HepG2 (cell line): ENCODE data around the gene GAPDH. TPM values are rescaled to one million over a fixed set of nuclear protein-coding genes. Genes with fewer than 3 reads are reported as not detected.

Source experiments
- ATAC-seq: fragments of 200-7000 bp; cut with Tn5 transposase; 3 replicates; pipeline ENCODE4 v1.9.1; 2020; ENCODE audit warnings: mild to moderate bottlenecking, moderate library complexity
- BruUV-seq: library from RNA; stranded (reverse); fragments of 400-500 nt; replicated peaks from 2 replicates; lab custom pipeline; 2021; lab: Mats Ljungman, UMichigan
- CTCF ChIA-PET: fragments of 300-600 bp; formaldehyde crosslinking; extraction: SDS; loops from one replicate; lab custom pipeline; 2021; ENCODE audit warnings: low total read pairs, inconsistent platforms, low intra/inter-chr PET ratio; lab: Yijun Ruan, JAX
- POLR2A ChIA-PET: fragments of 350-600 bp; sonication (Branson Sonifier 250); formaldehyde crosslinking; loops from one replicate; lab custom pipeline; 2020; ENCODE audit warnings: antibody characterized with exemption, inconsistent platforms; lab: Yijun Ruan, JAX
- DNase-seq: peaks from one replicate; pipeline ENCODE4 v3.0.0-alpha.2; 2015; ENCODE audit warnings: low spot score
- FAIRE-seq: peaks from 3 replicates; lab custom pipeline; 2011; peaks lifted over from hg19 to GRCh38; lab: Jason Lieb, UNC
- H2AFZ ChIP-seq: one replicate; pipeline ENCODE4 v1.6.1; 2011; ENCODE audit warnings: low read length, inconsistent platforms
- H3K27ac ChIP-seq: fragments of 300-600 bp; 3 replicates; pipeline ENCODE4 v1.8.0; 2011; ENCODE audit warnings: mixed run types, mild to moderate bottlenecking, mixed read lengths, low read length, inconsistent platforms; ENCODE audit not compliant: insufficient read depth; ENCODE audit errors: extremely low read length
- H3K27me3 ChIP-seq, 2 experiments: fragments of 200-600 bp in 1 of 2; 2 replicates in 1 of 2; 3 replicates in 1 of 2; pipeline versions ENCODE4 v1.6.0 to v1.8.0; 2011; ENCODE audit warnings: low read length in 2 of 2, mild to moderate bottlenecking in 2 of 2, moderate library complexity in 2 of 2, inconsistent platforms in 1 of 2; ENCODE audit not compliant: insufficient read depth in 2 of 2, control insufficient read depth in 1 of 2
- H3K36me3 ChIP-seq, 2 experiments: fragments of 200-600 bp in 1 of 2; replicated peaks in 1 of 2; 2 replicates in 1 of 2; 3 replicates in 1 of 2; pipeline versions ENCODE4 v1.5.1 to v1.8.0; 2011; ENCODE audit warnings: low read length in 2 of 2, inconsistent platforms in 1 of 2; ENCODE audit not compliant: insufficient read depth in 2 of 2, control insufficient read depth in 1 of 2
- H3K4me1 ChIP-seq: 2 replicates; pipeline ENCODE4 v1.5.1; 2012; ENCODE audit warnings: low read length, inconsistent platforms; ENCODE audit not compliant: insufficient read depth
- H3K4me2 ChIP-seq: 2 replicates; pipeline ENCODE4 v1.6.0; 2011; ENCODE audit warnings: low read depth, low read length, inconsistent platforms
- H3K4me3 ChIP-seq, 3 experiments: fragments of 200-600 bp in 1 of 3; sonication (generic), shearing (Covaris generic) in 1 of 3; replicated peaks in 1 of 3; 2 replicates each; pipeline ENCODE4 v1.5.1; 2011 to 2016; ENCODE audit warnings: low read length in 3 of 3, inconsistent platforms in 2 of 3, low read depth in 2 of 3, mild to moderate bottlenecking in 2 of 3, control low read depth in 1 of 3, mixed read lengths in 1 of 3; ENCODE audit not compliant: insufficient read depth in 1 of 3
- H3K79me2 ChIP-seq: one replicate; pipeline ENCODE4 v1.6.1; 2011; ENCODE audit warnings: low read length, inconsistent platforms; ENCODE audit not compliant: insufficient read depth
- H3K9ac ChIP-seq: 2 replicates; pipeline ENCODE4 v1.6.0; 2011; ENCODE audit warnings: mild to moderate bottlenecking, low read depth, low read length, inconsistent platforms; ENCODE audit not compliant: insufficient read depth
- H3K9me3 ChIP-seq: 2 replicates; pipeline ENCODE4 v1.5.1; 2012; ENCODE audit warnings: mild to moderate bottlenecking, low read length
- H4K20me1 ChIP-seq: 2 replicates; pipeline ENCODE4 v1.6.0; 2011; ENCODE audit warnings: inconsistent platforms, mild to moderate bottlenecking, low read length, moderate library complexity; ENCODE audit not compliant: insufficient read depth
- BRCA1 ChIP-seq: sonication (generic); formaldehyde crosslinking; IDR thresholded peaks from 2 replicates; pipeline ENCODE4 v1.4.0; 2020; ENCODE audit warnings: missing genetic modification reagents
- GTF3A ChIP-seq: sonication (generic); formaldehyde crosslinking; conservative IDR thresholded peaks from 2 replicates; pipeline ENCODE4 v1.4.0; 2020; ENCODE audit warnings: mild to moderate bottlenecking, missing genetic modification reagents
- PHF8 ChIP-seq: sonication (generic); formaldehyde crosslinking; IDR thresholded peaks from 2 replicates; pipeline ENCODE4 v1.5.0; 2020; ENCODE audit warnings: missing genetic modification reagents
- SYNCRIP ChIP-seq: fragments of 200-400 bp; formaldehyde crosslinking; IDR thresholded peaks from 2 replicates; pipeline ENCODE4 v1.6.1; 2018; ENCODE audit warnings: mild to moderate bottlenecking, low read depth, low read length; ENCODE audit not compliant: insufficient read depth
- ZNF296 ChIP-seq: sonication (generic); formaldehyde crosslinking; conservative IDR thresholded peaks from 2 replicates; pipeline ENCODE4 v1.5.0; 2020; ENCODE audit warnings: mild to moderate bottlenecking, missing genetic modification reagents
- ZNF335 ChIP-seq: sonication (generic); formaldehyde crosslinking; IDR thresholded peaks from 2 replicates; pipeline ENCODE4 v1.4.0; 2020; ENCODE audit warnings: missing genetic modification reagents
- ZNF337 ChIP-seq: sonication (generic); formaldehyde crosslinking; IDR thresholded peaks from 2 replicates; pipeline ENCODE4 v1.5.1; 2020; ENCODE audit warnings: missing genetic modification reagents, low read depth, mild to moderate bottlenecking, borderline replicate concordance
- ZSCAN25 ChIP-seq: sonication (generic); formaldehyde crosslinking; IDR thresholded peaks from 2 replicates; pipeline ENCODE4 v1.8.0; 2022; ENCODE audit warnings: mild to moderate bottlenecking, missing genetic modification reagents
- WGBS: methylation state at CpG from one replicate; pipeline ENCODE4 v1.1.6; 2017; ENCODE audit warnings: low lambda C conversion rate; 5-methylcytosine and 5-hydroxymethylcytosine counted together
- in situ Hi-C: cut with HindIII; loops from 2 replicates; pipeline ENCODE4 v1.10.0; 2017; ENCODE audit warnings: low pct_unique_long_range_greater_than_20kb; ENCODE audit not compliant: extremely low pct_ligation_motif_present
- intact Hi-C: fragments of 100-400 bp; cut with micrococcal nuclease; formaldehyde crosslinking; loops from one replicate; pipeline ENCODE4 v1.10.0; 2022; ENCODE audit not compliant: unreplicated experiment
- polyA plus RNA-seq, 8 experiments: library from polyadenylated mRNA; depleted of rRNA in 3 of 8; stranded (reverse) in 7 of 8; unstranded in 1 of 8; fragments of >200 nt; fragmentation: Illumina TruSeq in 4 of 8; extraction: Trizol in 4 of 8; gene quantifications; 2 replicates each; pipeline versions ENCODE4 v1.2.1 to v1.2.3, GENCODE V29; 2011 to 2016; ENCODE audit warnings: low read depth in 4 of 8, missing spikeins in 1 of 8, mixed read lengths in 1 of 8; ENCODE audit not compliant: insufficient read depth in 1 of 8
- total RNA-seq, 5 experiments: library from RNA; depleted of rRNA; stranded (reverse); fragments of >200 nt; fragmentation: Illumina TruSeq; extraction: Trizol; gene quantifications; 2 replicates each; pipeline ENCODE4 v1.2.3, GENCODE V29; 2016; ENCODE audit warnings: low read depth in 1 of 5
- TF ChIP-seq, protein P1 (sequence below): sonication (generic); formaldehyde crosslinking; IDR thresholded peaks from 2 replicates; pipeline ENCODE4 v1.9.0; 2022; ENCODE audit warnings: low read depth, missing genetic modification reagents
- TF ChIP-seq, protein P2 (sequence below): sonication (generic); formaldehyde crosslinking; IDR thresholded peaks from 2 replicates; pipeline ENCODE4 v1.4.0; 2020; ENCODE audit warnings: missing genetic modification reagents, mild to moderate bottlenecking, borderline replicate concordance
- TF ChIP-seq, protein P3 (sequence below): sonication (generic); formaldehyde crosslinking; IDR thresholded peaks from 2 replicates; pipeline ENCODE4 v1.5.0; 2020; ENCODE audit warnings: mild to moderate bottlenecking, missing genetic modification reagents, borderline replicate concordance
- TF ChIP-seq, protein P4 (sequence below): sonication (generic); formaldehyde crosslinking; IDR thresholded peaks from 2 replicates; pipeline ENCODE4 v1.5.0; 2020; ENCODE audit warnings: missing genetic modification reagents, mild to moderate bottlenecking, borderline replicate concordance

The GAPDH gene
- total and polyA plus RNA-seq, 2 of the 13 experiments (the other 11 are each of a cell fraction or from before 2014, with no cell fraction given), result 3,038 to 12,722 TPM

DNA sequence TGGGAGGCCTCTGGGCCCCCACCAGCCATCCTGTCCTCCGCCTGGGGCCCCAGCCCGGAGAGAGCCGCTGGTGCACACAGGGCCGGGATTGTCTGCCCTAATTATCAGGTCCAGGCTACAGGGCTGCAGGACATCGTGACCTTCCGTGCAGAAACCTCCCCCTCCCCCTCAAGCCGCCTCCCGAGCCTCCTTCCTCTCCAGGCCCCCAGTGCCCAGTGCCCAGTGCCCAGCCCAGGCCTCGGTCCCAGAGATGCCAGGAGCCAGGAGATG, 729 bp upstream of the GAPDH start (continued):
- TF ChIP-seq, protein P1, sequence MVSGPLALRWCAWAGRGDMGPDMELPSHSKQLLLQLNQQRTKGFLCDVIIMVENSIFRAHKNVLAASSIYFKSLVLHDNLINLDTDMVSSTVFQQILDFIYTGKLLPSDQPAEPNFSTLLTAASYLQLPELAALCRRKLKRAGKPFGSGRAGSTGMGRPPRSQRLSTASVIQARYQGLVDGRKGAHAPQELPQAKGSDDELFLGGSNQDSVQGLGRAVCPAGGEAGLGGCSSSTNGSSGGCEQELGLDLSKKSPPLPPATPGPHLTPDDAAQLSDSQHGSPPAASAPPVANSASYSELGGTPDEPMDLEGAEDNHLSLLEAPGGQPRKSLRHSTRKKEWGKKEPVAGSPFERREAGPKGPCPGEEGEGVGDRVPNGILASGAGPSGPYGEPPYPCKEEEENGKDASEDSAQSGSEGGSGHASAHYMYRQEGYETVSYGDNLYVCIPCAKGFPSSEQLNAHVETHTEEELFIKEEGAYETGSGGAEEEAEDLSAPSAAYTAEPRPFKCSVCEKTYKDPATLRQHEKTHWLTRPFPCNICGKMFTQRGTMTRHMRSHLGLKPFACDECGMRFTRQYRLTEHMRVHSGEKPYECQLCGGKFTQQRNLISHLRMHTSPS (CRISPR knock-in tag), result peak; percentile 97
- TF ChIP-seq, all 625 proteins: peak for 61

DNA sequence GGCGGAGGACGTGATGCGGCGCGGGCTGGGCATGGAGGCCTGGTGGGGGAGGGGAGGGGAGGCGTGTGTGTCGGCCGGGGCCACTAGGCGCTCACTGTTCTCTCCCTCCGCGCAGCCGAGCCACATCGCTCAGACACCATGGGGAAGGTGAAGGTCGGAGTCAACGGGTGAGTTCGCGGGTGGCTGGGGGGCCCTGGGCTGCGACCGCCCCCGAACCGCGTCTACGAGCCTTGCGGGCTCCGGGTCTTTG, 303 bp downstream of the GAPDH start:
- no CpG with 5 or more reads among the region's 25 CpGs for WGBS
- H3K79me2 ChIP-seq, result peaks cover 33% of the 10 kb centered on the region
- peak overlapping the region; percentile 94 to 99 (median 97) for H3K4me3 ChIP-seq
- no peak for DNase-seq
- H3K9ac ChIP-seq, result peak overlapping the region; percentile 96
- H2AFZ ChIP-seq, result no peak overlapping the region
- H3K27ac ChIP-seq, result peak overlapping the region; percentile 97
- no peak for ATAC-seq
- H3K9me3 ChIP-seq, result no peaks in the 10 kb centered on the region
- H4K20me1 ChIP-seq, result peaks cover 41% of the 10 kb centered on the region
- in situ Hi-C loops (loop anchor here (10.0 kb wide), 1 partner anchor 110 kb away; no protein-coding TSS in a partner anchor), intact Hi-C loops (loop anchor here (10.0 kb wide), 2 partner anchors 60 to 190 kb away; partner anchors contain the start of genes TNFRSF1A and VAMP1)
- FAIRE-seq, result no peak
- H3K27me3 ChIP-seq, result no peaks in the 10 kb centered on the region; a peak in 1 of 5 replicates
- no TSS peak for BruUV-seq
- ChIA-PET POLR2A (interaction anchor here (0.8 to 3.2 kb wide), 45 partner anchors 9 to 464 kb away, joined by 3 to 54 read pairs (median 5); partner anchors contain the start of genes C12orf57, CDCA3, COPS7A and IFFO1), CTCF (no interaction called here)
- peak overlapping the region; percentile 98 for H3K4me2 ChIP-seq
- peaks cover 53% of the 10 kb centered on the region for H3K4me1 ChIP-seq
- H3K36me3 ChIP-seq, result peaks cover 4 to 50% of the 10 kb centered on the region in 2 experiments
- TF ChIP-seq BRCA1, result no peak
- TF ChIP-seq, protein P2, sequence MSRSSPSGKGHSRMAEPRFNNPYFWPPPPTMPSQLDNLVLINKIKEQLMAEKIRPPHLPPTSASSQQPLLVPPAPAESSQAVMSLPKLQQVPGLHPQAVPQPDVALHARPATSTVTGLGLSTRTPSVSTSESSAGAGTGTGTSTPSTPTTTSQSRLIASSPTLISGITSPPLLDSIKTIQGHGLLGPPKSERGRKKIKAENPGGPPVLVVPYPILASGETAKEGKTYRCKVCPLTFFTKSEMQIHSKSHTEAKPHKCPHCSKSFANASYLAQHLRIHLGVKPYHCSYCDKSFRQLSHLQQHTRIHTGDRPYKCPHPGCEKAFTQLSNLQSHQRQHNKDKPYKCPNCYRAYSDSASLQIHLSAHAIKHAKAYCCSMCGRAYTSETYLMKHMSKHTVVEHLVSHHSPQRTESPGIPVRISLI (CRISPR knock-in tag), result no peak
- TF ChIP-seq ZNF296 (CRISPR knock-in tag), result 0 out of 2 replicates have a peak, but pooled peaks have one; percentile 12
- TF ChIP-seq, protein P3, sequence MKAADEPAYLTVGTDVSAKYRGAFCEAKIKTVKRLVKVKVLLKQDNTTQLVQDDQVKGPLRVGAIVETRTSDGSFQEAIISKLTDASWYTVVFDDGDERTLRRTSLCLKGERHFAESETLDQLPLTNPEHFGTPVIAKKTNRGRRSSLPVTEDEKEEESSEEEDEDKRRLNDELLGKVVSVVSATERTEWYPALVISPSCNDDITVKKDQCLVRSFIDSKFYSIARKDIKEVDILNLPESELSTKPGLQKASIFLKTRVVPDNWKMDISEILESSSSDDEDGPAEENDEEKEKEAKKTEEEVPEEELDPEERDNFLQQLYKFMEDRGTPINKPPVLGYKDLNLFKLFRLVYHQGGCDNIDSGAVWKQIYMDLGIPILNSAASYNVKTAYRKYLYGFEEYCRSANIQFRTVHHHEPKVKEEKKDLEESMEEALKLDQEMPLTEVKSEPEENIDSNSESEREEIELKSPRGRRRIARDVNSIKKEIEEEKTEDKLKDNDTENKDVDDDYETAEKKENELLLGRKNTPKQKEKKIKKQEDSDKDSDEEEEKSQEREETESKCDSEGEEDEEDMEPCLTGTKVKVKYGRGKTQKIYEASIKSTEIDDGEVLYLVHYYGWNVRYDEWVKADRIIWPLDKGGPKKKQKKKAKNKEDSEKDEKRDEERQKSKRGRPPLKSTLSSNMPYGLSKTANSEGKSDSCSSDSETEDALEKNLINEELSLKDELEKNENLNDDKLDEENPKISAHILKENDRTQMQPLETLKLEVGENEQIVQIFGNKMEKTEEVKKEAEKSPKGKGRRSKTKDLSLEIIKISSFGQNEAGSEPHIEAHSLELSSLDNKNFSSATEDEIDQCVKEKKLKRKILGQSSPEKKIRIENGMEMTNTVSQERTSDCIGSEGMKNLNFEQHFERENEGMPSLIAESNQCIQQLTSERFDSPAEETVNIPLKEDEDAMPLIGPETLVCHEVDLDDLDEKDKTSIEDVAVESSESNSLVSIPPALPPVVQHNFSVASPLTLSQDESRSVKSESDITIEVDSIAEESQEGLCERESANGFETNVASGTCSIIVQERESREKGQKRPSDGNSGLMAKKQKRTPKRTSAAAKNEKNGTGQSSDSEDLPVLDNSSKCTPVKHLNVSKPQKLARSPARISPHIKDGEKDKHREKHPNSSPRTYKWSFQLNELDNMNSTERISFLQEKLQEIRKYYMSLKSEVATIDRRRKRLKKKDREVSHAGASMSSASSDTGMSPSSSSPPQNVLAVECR (CRISPR knock-in tag), result peak; percentile 50; the same call in 1 of the 2 replicates
- TF ChIP-seq PHF8, result peak; percentile 5; the same call in 1 of the 2 replicates
- TF ChIP-seq GTF3A (CRISPR knock-in tag), result no peak
- TF ChIP-seq, protein P4, sequence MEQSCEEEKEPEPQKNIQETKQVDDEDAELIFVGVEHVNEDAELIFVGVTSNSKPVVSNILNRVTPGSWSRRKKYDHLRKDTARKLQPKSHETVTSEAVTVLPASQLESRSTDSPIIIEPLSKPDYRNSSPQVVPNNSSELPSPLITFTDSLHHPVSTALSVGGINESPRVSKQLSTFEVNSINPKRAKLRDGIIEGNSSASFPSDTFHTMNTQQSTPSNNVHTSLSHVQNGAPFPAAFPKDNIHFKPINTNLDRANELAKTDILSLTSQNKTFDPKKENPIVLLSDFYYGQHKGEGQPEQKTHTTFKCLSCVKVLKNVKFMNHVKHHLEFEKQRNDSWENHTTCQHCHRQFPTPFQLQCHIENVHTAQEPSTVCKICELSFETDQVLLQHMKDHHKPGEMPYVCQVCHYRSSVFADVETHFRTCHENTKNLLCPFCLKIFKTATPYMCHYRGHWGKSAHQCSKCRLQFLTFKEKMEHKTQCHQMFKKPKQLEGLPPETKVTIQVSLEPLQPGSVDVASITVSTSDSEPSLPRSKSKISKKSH (CRISPR knock-in tag), result no peak
- no peak for TF ChIP-seq SYNCRIP
- 0 out of 2 replicates have a peak, but pooled peaks have one; percentile 51 for TF ChIP-seq ZSCAN25 (CRISPR knock-in tag)
- TF ChIP-seq ZNF335 (CRISPR knock-in tag), result 0 out of 2 replicates have a peak, but pooled peaks have one; percentile 4
- no peak; the same call in 1 of the 2 replicates for TF ChIP-seq ZNF337 (CRISPR knock-in tag)
